HCT116 (cell line): ENCODE data around the gene CTNNA2. TPM values are rescaled to one million over a fixed set of nuclear protein-coding genes. Genes with fewer than 3 reads are reported as not detected.

Experiments used
- ATAC-seq: fragments of 200-7000 bp; cut with Tn5 transposase; 2 replicates; pipeline ENCODE4 v1.9.1; 2020; ENCODE audit warnings: mild to moderate bottlenecking, moderate library complexity
- BruUV-seq: library from RNA; stranded (reverse); fragments of 400-500 nt; replicated peaks from 2 replicates; lab custom pipeline; 2021; lab: Mats Ljungman, UMichigan
- CTCF ChIA-PET: fragments of 300-600 bp; sonication (Branson Sonifier 250); formaldehyde crosslinking; loops from one replicate; lab custom pipeline; 2021; ENCODE audit warnings: antibody characterized with exemption; lab: Charles Lee
- POLR2A ChIA-PET: fragments of 300-600, 350-600 bp; sonication (Branson Sonifier 250); formaldehyde crosslinking; loops from one replicate; lab custom pipeline; 2021; ENCODE audit warnings: antibody characterized with exemption; lab: Charles Lee
- RAD21 ChIA-PET, 2 experiments: fragments of 300-600 bp; sonication (Branson Sonifier 250); formaldehyde crosslinking; loops; one replicate each; lab custom pipeline; 2023; ENCODE audit warnings: low total read pairs in 2 of 2; ENCODE audit not compliant: uncharacterized antibody in 2 of 2, unreplicated experiment in 2 of 2, low non-redundant PET in 1 of 2; lab: Charles Lee
- DNase-seq: peaks from one replicate; pipeline ENCODE4 v3.0.0-alpha.2; 2010; ENCODE audit warnings: low read depth, low spot score
- H2AFZ ChIP-seq: fragments of 200-600 bp; shearing (Covaris generic), sonication (generic); 2 replicates; pipeline ENCODE4 v1.6.1; 2017; ENCODE audit warnings: low read depth, mixed run types, mixed read lengths, antibody characterized with exemption, low read length; ENCODE audit not compliant: poor library complexity, severe bottlenecking
- H3K27ac ChIP-seq: 2 replicates; pipeline ENCODE4 v1.5.1; 2012; ENCODE audit warnings: low read depth, low read length
- H3K27me3 ChIP-seq: fragments of 200-600 bp; sonication (generic); 2 replicates; pipeline ENCODE4 v1.6.1; 2016; ENCODE audit warnings: mixed run types, low read length, mixed read lengths; ENCODE audit not compliant: insufficient read depth
- H3K36me3 ChIP-seq, 2 experiments: fragments of 200-500 bp in 1 of 2; fragments of 200-600 bp in 1 of 2; sonication (Bioruptor generic) in 1 of 2; sonication (generic) in 1 of 2; 2 replicates each; pipeline versions ENCODE4 v1.5.1 to v1.6.1; 2014 to 2016; ENCODE audit warnings: low read length in 2 of 2, inconsistent platforms in 1 of 2, mixed read lengths in 1 of 2, mixed run types in 1 of 2; ENCODE audit not compliant: insufficient read depth in 2 of 2, control insufficient read depth in 1 of 2
- H3K4me1 ChIP-seq, 2 experiments: fragments of 200-600 bp in 1 of 2; sonication (generic) in 1 of 2; 2 replicates each; pipeline versions ENCODE4 v1.5.1 to v1.6.1; 2012 to 2017; ENCODE audit warnings: low read length in 2 of 2, inconsistent platforms in 1 of 2, mild to moderate bottlenecking in 1 of 2, mixed read lengths in 1 of 2, mixed run types in 1 of 2, moderate library complexity in 1 of 2; ENCODE audit not compliant: insufficient read depth in 2 of 2, control insufficient read depth in 1 of 2
- H3K4me2 ChIP-seq: fragments of 200-600 bp; sonication (generic); 2 replicates; pipeline ENCODE4 v1.6.1; 2017; ENCODE audit warnings: mixed run types, low read length, mixed read lengths
- H3K4me3 ChIP-seq, 2 experiments: fragments of 200-600 bp in 1 of 2; sonication (generic) in 1 of 2; replicated peaks in 1 of 2; 2 replicates each; pipeline ENCODE4 v1.5.1; 2011 to 2016; ENCODE audit warnings: low read length in 2 of 2, control low read depth in 1 of 2, low read depth in 1 of 2, mild to moderate bottlenecking in 1 of 2, mixed read lengths in 1 of 2, mixed run types in 1 of 2
- H3K79me2 ChIP-seq: fragments of 200-600 bp; sonication (generic); 2 replicates; pipeline ENCODE4 v1.6.1; 2017; ENCODE audit warnings: mild to moderate bottlenecking, mixed run types, low read length, moderate library complexity, mixed read lengths; ENCODE audit not compliant: insufficient read depth
- H3K9ac ChIP-seq: fragments of 200-600 bp; sonication (generic); 2 replicates; pipeline ENCODE4 v1.6.1; 2016; ENCODE audit warnings: low read length, mixed read lengths
- H3K9me2 ChIP-seq: fragments of 200-600 bp; sonication (generic), shearing (Covaris generic); 2 replicates; pipeline ENCODE4 v1.6.1; 2017; ENCODE audit warnings: mixed run types, mild to moderate bottlenecking, moderate library complexity; ENCODE audit not compliant: insufficient read depth
- H3K9me3 ChIP-seq, 2 experiments: fragments of 200-500 bp in 1 of 2; fragments of 200-600 bp in 1 of 2; sonication (Bioruptor generic) in 1 of 2; sonication (generic) in 1 of 2; 2 replicates each; pipeline ENCODE4 v1.6.1; 2014 to 2017; ENCODE audit warnings: low read length in 2 of 2, mixed read lengths in 2 of 2, inconsistent platforms in 1 of 2, low read depth in 1 of 2, mild to moderate bottlenecking in 1 of 2, mixed run types in 1 of 2, moderate library complexity in 1 of 2; ENCODE audit not compliant: control insufficient read depth in 1 of 2, insufficient read depth in 1 of 2
- H4K20me1 ChIP-seq: fragments of 200-600 bp; sonication (generic), shearing (Covaris generic); 2 replicates; pipeline ENCODE4 v1.6.1; 2017; ENCODE audit warnings: mixed run types, mild to moderate bottlenecking, moderate library complexity; ENCODE audit not compliant: insufficient read depth
- CBX3 ChIP-seq: IDR thresholded peaks from 2 replicates; pipeline ENCODE4 v1.6.1; 2012; ENCODE audit warnings: low read depth
- CEBPB ChIP-seq: IDR thresholded peaks from 2 replicates; pipeline ENCODE4 v1.6.1; 2012; ENCODE audit warnings: low read depth
- CTCF ChIP-seq, 3 experiments: fragments of 200-600 bp in 1 of 3; sonication (generic) in 1 of 3; IDR thresholded peaks in 2 of 3; conservative IDR thresholded peaks in 1 of 3; 2 replicates each; pipeline ENCODE4 v1.5.1; 2012 to 2017; ENCODE audit warnings: low read depth in 2 of 3, low read length in 2 of 3, antibody characterized with exemption in 1 of 3, borderline replicate concordance in 1 of 3, control low read depth in 1 of 3, mild to moderate bottlenecking in 1 of 3, mixed read lengths in 1 of 3, mixed run types in 1 of 3, moderate library complexity in 1 of 3; ENCODE audit not compliant: insufficient read depth in 1 of 3
- EGR1 ChIP-seq: IDR thresholded peaks from 2 replicates; pipeline ENCODE4 v1.6.1; 2012; ENCODE audit warnings: low read depth
- EZH2 ChIP-seq: fragments of 200-600 bp; sonication (generic); IDR thresholded peaks from 2 replicates; pipeline ENCODE4 v1.6.1; 2017; ENCODE audit warnings: antibody characterized with exemption, mixed run types
- JUND ChIP-seq: IDR thresholded peaks from 2 replicates; pipeline ENCODE4 v1.6.1; 2012
- POLR2A ChIP-seq: IDR thresholded peaks from 2 replicates; pipeline ENCODE4 v1.7.0; 2011; ENCODE audit warnings: borderline replicate concordance; ENCODE audit not compliant: insufficient read depth, insufficient read length; ENCODE audit errors: extremely low read depth
- POLR2AphosphoS5 ChIP-seq: IDR thresholded peaks from 2 replicates; pipeline ENCODE4 v1.6.1; 2011; ENCODE audit warnings: mild to moderate bottlenecking, low read depth, low read length, moderate library complexity
- REST ChIP-seq: IDR thresholded peaks from 2 replicates; pipeline ENCODE4 v1.6.1; 2012; ENCODE audit warnings: low read depth
- SIN3A ChIP-seq: IDR thresholded peaks from 2 replicates; pipeline ENCODE4 v1.6.1; 2012; ENCODE audit warnings: low read depth
- SP1 ChIP-seq: IDR thresholded peaks from 2 replicates; pipeline ENCODE4 v1.6.1; 2012; ENCODE audit warnings: low read depth
- SRF ChIP-seq: IDR thresholded peaks from 2 replicates; pipeline ENCODE4 v1.6.1; 2012; ENCODE audit warnings: low read depth
- TCF7L2 ChIP-seq: IDR thresholded peaks from 2 replicates; pipeline ENCODE4 v1.7.0; 2011; ENCODE audit warnings: borderline replicate concordance, inconsistent platforms; ENCODE audit not compliant: insufficient read depth, insufficient read length; ENCODE audit errors: extremely low read depth
- YY1 ChIP-seq: IDR thresholded peaks from 2 replicates; pipeline ENCODE4 v1.6.1; 2011; ENCODE audit warnings: low read length, low read depth, moderate library complexity, mild to moderate bottlenecking; ENCODE audit not compliant: insufficient replicate concordance; ENCODE audit errors: extremely low read depth
- ZFX ChIP-seq: fragments of 450-650 bp; IDR thresholded peaks from 2 replicates; pipeline ENCODE4 v1.6.1; 2017
- intact Hi-C: fragments of 100-400 bp; cut with micrococcal nuclease; formaldehyde crosslinking; loops from 2 replicates; pipeline ENCODE4 v1.10.0; 2022
- total RNA-seq: library from RNA; stranded (reverse); gene quantifications from one replicate; pipeline ENCODE4 v1.2.1, GENCODE V29; 2021; ENCODE audit not compliant: unreplicated experiment
- TF ChIP-seq, protein P1 (sequence below): IDR thresholded peaks from 2 replicates; pipeline ENCODE4 v1.6.1; 2011; ENCODE audit warnings: mild to moderate bottlenecking, low read length, moderate library complexity; ENCODE audit not compliant: insufficient replicate concordance; ENCODE audit errors: extremely low read depth
- TF ChIP-seq, protein P2 (sequence below): IDR thresholded peaks from 2 replicates; pipeline ENCODE4 v1.6.1; 2012

The CTNNA2 gene
- total RNA-seq, 1 experiment from 2014 or later: not detected

DNA sequence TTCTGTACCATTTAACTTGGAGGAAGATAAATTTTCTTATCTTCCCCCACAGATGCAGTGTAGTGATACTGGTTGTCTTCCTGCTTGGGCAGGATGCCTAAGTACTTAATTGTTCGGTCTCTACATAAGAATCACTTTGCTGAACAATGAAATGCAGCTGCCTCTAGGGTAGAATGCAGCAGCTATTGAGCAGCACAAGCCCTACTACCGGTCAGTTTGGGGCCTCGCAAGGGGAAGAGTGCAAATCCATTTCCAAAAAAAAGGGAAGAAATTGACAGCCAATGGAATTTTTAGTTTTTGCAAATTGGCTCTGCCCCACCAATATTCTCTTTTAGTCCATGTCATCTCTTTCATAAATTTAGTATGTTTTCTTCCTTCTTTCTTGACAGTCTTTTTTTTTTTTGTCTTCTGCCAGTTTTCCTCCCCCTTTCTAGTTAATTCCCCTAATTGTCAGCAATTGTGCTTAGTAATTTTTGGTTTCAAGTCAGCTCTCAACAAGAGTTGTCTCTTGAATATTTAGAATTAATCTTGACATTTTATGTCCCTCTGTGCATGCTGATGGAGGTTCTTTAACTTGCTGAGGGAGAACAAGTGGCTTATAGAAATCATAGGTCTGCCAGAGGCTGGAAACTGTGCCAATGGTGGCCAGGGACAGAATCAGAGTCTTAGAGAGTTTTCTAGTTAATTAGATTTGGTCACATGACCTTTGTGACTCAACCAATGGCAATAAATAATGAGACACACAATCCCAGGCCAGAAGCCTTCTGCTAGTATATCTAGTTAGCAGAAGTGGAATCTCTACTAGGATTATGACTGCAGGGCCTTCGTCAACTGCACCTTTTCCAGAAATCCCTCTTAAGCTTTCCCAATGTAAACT is 270.0 kb downstream of the CTNNA2 start:
- CTCF ChIA-PET: no interaction called here
- peaks cover 3 to 16% of the 10 kb centered on the region in 2 experiments; a peak in 2 of 4 replicates for H3K9me3 ChIP-seq
- intact Hi-C loops: no loop called here
- H2AFZ ChIP-seq: no peak overlapping the region
- H3K4me3 ChIP-seq: no peak overlapping the region
- no TSS peak for BruUV-seq
- no peaks in the 10 kb centered on the region for H3K27me3 ChIP-seq
- RAD21 ChIA-PET: no interaction called here
- no peaks in the 10 kb centered on the region for H3K4me1 ChIP-seq
- no peak overlapping the region for H3K27ac ChIP-seq
- ATAC-seq (no peak), DNase-seq (no peak)
- no peaks in the 10 kb centered on the region for H4K20me1 ChIP-seq
- no peaks in the 10 kb centered on the region for H3K9me2 ChIP-seq
- no peaks in the 10 kb centered on the region for H3K79me2 ChIP-seq
- no peak overlapping the region for H3K4me2 ChIP-seq
- TF ChIP-seq CTCF (IDR thresholded peaks at IDR 0.05 in 2 of 3, conservative IDR thresholded peaks at IDR 0.05 in 1 of 3; ENCODE audit: borderline replicate concordance in 1 of 3, insufficient read depth in 1 of 3, low read depth in 2 of 3, low read length in 2 of 3) (no peak), SIN3A (no peak), ZFX (no peak), REST (no peak), POLR2AphosphoS5 (no peak), CEBPB (no peak), SRF (no peak), TCF7L2 (no peak), SP1 (no peak), CBX3 (no peak), EGR1 (no peak), YY1 (no peak), JUND (no peak), POLR2A (no peak), EZH2 (no peak)
- TF ChIP-seq, protein P1, sequence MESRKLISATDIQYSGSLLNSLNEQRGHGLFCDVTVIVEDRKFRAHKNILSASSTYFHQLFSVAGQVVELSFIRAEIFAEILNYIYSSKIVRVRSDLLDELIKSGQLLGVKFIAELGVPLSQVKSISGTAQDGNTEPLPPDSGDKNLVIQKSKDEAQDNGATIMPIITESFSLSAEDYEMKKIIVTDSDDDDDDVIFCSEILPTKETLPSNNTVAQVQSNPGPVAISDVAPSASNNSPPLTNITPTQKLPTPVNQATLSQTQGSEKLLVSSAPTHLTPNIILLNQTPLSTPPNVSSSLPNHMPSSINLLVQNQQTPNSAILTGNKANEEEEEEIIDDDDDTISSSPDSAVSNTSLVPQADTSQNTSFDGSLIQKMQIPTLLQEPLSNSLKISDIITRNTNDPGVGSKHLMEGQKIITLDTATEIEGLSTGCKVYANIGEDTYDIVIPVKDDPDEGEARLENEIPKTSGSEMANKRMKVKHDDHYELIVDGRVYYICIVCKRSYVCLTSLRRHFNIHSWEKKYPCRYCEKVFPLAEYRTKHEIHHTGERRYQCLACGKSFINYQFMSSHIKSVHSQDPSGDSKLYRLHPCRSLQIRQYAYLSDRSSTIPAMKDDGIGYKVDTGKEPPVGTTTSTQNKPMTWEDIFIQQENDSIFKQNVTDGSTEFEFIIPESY: no peak
- TF ChIP-seq, protein P2, sequence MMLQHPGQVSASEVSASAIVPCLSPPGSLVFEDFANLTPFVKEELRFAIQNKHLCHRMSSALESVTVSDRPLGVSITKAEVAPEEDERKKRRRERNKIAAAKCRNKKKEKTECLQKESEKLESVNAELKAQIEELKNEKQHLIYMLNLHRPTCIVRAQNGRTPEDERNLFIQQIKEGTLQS: no peak
- no peaks in the 10 kb centered on the region for H3K36me3 ChIP-seq
- POLR2A ChIA-PET: no interaction called here
- no peak overlapping the region for H3K9ac ChIP-seq
